HepG2 (cell line): ENCODE data around the gene SESN3. TPM values are rescaled to one million over a fixed set of nuclear protein-coding genes. Genes with fewer than 3 reads are reported as not detected.

Experiments used
- ATAC-seq: fragments of 200-7000 bp; cut with Tn5 transposase; 3 replicates; pipeline ENCODE4 v1.9.1; 2020; ENCODE audit warnings: mild to moderate bottlenecking, moderate library complexity
- BruUV-seq: library from RNA; stranded (reverse); fragments of 400-500 nt; replicated peaks from 2 replicates; lab custom pipeline; 2021; lab: Mats Ljungman, UMichigan
- CTCF ChIA-PET: fragments of 300-600 bp; formaldehyde crosslinking; extraction: SDS; loops from one replicate; lab custom pipeline; 2021; ENCODE audit warnings: low total read pairs, inconsistent platforms, low intra/inter-chr PET ratio; lab: Yijun Ruan, JAX
- POLR2A ChIA-PET: fragments of 350-600 bp; sonication (Branson Sonifier 250); formaldehyde crosslinking; loops from one replicate; lab custom pipeline; 2020; ENCODE audit warnings: antibody characterized with exemption, inconsistent platforms; lab: Yijun Ruan, JAX
- DNase-seq: peaks from one replicate; pipeline ENCODE4 v3.0.0-alpha.2; 2015; ENCODE audit warnings: low spot score
- FAIRE-seq: peaks from 3 replicates; lab custom pipeline; 2011; peaks lifted over from hg19 to GRCh38; lab: Jason Lieb, UNC
- H2AFZ ChIP-seq: one replicate; pipeline ENCODE4 v1.6.1; 2011; ENCODE audit warnings: low read length, inconsistent platforms
- H3K27ac ChIP-seq: fragments of 300-600 bp; 3 replicates; pipeline ENCODE4 v1.8.0; 2011; ENCODE audit warnings: mixed run types, mild to moderate bottlenecking, mixed read lengths, low read length, inconsistent platforms; ENCODE audit not compliant: insufficient read depth; ENCODE audit errors: extremely low read length
- H3K27me3 ChIP-seq, 2 experiments: fragments of 200-600 bp in 1 of 2; 2 replicates in 1 of 2; 3 replicates in 1 of 2; pipeline versions ENCODE4 v1.6.0 to v1.8.0; 2011; ENCODE audit warnings: low read length in 2 of 2, mild to moderate bottlenecking in 2 of 2, moderate library complexity in 2 of 2, inconsistent platforms in 1 of 2; ENCODE audit not compliant: insufficient read depth in 2 of 2, control insufficient read depth in 1 of 2
- H3K36me3 ChIP-seq, 2 experiments: fragments of 200-600 bp in 1 of 2; replicated peaks in 1 of 2; 2 replicates in 1 of 2; 3 replicates in 1 of 2; pipeline versions ENCODE4 v1.5.1 to v1.8.0; 2011; ENCODE audit warnings: low read length in 2 of 2, inconsistent platforms in 1 of 2; ENCODE audit not compliant: insufficient read depth in 2 of 2, control insufficient read depth in 1 of 2
- H3K4me1 ChIP-seq: 2 replicates; pipeline ENCODE4 v1.5.1; 2012; ENCODE audit warnings: low read length, inconsistent platforms; ENCODE audit not compliant: insufficient read depth
- H3K4me2 ChIP-seq: 2 replicates; pipeline ENCODE4 v1.6.0; 2011; ENCODE audit warnings: low read depth, low read length, inconsistent platforms
- H3K4me3 ChIP-seq, 3 experiments: fragments of 200-600 bp in 1 of 3; sonication (generic), shearing (Covaris generic) in 1 of 3; replicated peaks in 1 of 3; 2 replicates each; pipeline ENCODE4 v1.5.1; 2011 to 2016; ENCODE audit warnings: low read length in 3 of 3, inconsistent platforms in 2 of 3, low read depth in 2 of 3, mild to moderate bottlenecking in 2 of 3, control low read depth in 1 of 3, mixed read lengths in 1 of 3; ENCODE audit not compliant: insufficient read depth in 1 of 3
- H3K79me2 ChIP-seq: one replicate; pipeline ENCODE4 v1.6.1; 2011; ENCODE audit warnings: low read length, inconsistent platforms; ENCODE audit not compliant: insufficient read depth
- H3K9ac ChIP-seq: 2 replicates; pipeline ENCODE4 v1.6.0; 2011; ENCODE audit warnings: mild to moderate bottlenecking, low read depth, low read length, inconsistent platforms; ENCODE audit not compliant: insufficient read depth
- H3K9me3 ChIP-seq: 2 replicates; pipeline ENCODE4 v1.5.1; 2012; ENCODE audit warnings: mild to moderate bottlenecking, low read length
- H4K20me1 ChIP-seq: 2 replicates; pipeline ENCODE4 v1.6.0; 2011; ENCODE audit warnings: inconsistent platforms, mild to moderate bottlenecking, low read length, moderate library complexity; ENCODE audit not compliant: insufficient read depth
- EZH2 ChIP-seq: conservative IDR thresholded peaks from 2 replicates; pipeline ENCODE4 v1.6.1; 2012; ENCODE audit warnings: mild to moderate bottlenecking, low read depth, low read length, moderate library complexity
- NCOA2 ChIP-seq: sonication (generic); formaldehyde crosslinking; IDR thresholded peaks from 2 replicates; pipeline ENCODE4 v1.8.0; 2022; ENCODE audit warnings: inconsistent platforms
- POLR2A ChIP-seq, 2 experiments: IDR thresholded peaks; 2 replicates each; pipeline ENCODE4 v1.6.1; 2011; ENCODE audit warnings: low read depth in 2 of 2, low read length in 2 of 2, mild to moderate bottlenecking in 1 of 2, moderate library complexity in 1 of 2; ENCODE audit not compliant: insufficient read depth in 1 of 2
- RFXAP ChIP-seq: sonication (generic); formaldehyde crosslinking; IDR thresholded peaks from 2 replicates; pipeline ENCODE4 v1.4.0; 2020; ENCODE audit warnings: missing genetic modification reagents, borderline replicate concordance
- TEAD2 ChIP-seq: sonication (generic); formaldehyde crosslinking; IDR thresholded peaks from 2 replicates; pipeline ENCODE4 v1.9.0; 2021; ENCODE audit warnings: missing genetic modification reagents
- TRIM24 ChIP-seq: sonication (generic); formaldehyde crosslinking; IDR thresholded peaks from 2 replicates; pipeline ENCODE4 v1.8.0; 2022; ENCODE audit warnings: mild to moderate bottlenecking, missing genetic modification reagents
- ZNF431 ChIP-seq: sonication (generic); formaldehyde crosslinking; IDR thresholded peaks from 2 replicates; pipeline ENCODE4 v1.9.0; 2022; ENCODE audit warnings: missing genetic modification reagents, low read depth, mild to moderate bottlenecking, borderline replicate concordance
- ZSCAN22 ChIP-seq: sonication (generic); formaldehyde crosslinking; IDR thresholded peaks from 2 replicates; pipeline ENCODE4 v1.4.0; 2020; ENCODE audit warnings: mild to moderate bottlenecking, missing genetic modification reagents
- WGBS: methylation state at CpG from one replicate; pipeline ENCODE4 v1.1.6; 2017; ENCODE audit warnings: low lambda C conversion rate; 5-methylcytosine and 5-hydroxymethylcytosine counted together
- in situ Hi-C: cut with HindIII; loops from 2 replicates; pipeline ENCODE4 v1.10.0; 2017; ENCODE audit warnings: low pct_unique_long_range_greater_than_20kb; ENCODE audit not compliant: extremely low pct_ligation_motif_present
- intact Hi-C: fragments of 100-400 bp; cut with micrococcal nuclease; formaldehyde crosslinking; loops from one replicate; pipeline ENCODE4 v1.10.0; 2022; ENCODE audit not compliant: unreplicated experiment
- polyA plus RNA-seq, 8 experiments: library from polyadenylated mRNA; depleted of rRNA in 3 of 8; stranded (reverse) in 7 of 8; unstranded in 1 of 8; fragments of >200 nt; fragmentation: Illumina TruSeq in 4 of 8; extraction: Trizol in 4 of 8; gene quantifications; 2 replicates each; pipeline versions ENCODE4 v1.2.1 to v1.2.3, GENCODE V29; 2011 to 2016; ENCODE audit warnings: low read depth in 4 of 8, missing spikeins in 1 of 8, mixed read lengths in 1 of 8; ENCODE audit not compliant: insufficient read depth in 1 of 8
- total RNA-seq, 5 experiments: library from RNA; depleted of rRNA; stranded (reverse); fragments of >200 nt; fragmentation: Illumina TruSeq; extraction: Trizol; gene quantifications; 2 replicates each; pipeline ENCODE4 v1.2.3, GENCODE V29; 2016; ENCODE audit warnings: low read depth in 1 of 5
- TF ChIP-seq, protein P1 (sequence below): sonication (generic); formaldehyde crosslinking; IDR thresholded peaks from 2 replicates; pipeline ENCODE4 v1.4.0; 2020; ENCODE audit warnings: mild to moderate bottlenecking, missing genetic modification reagents
- TF ChIP-seq, protein P2 (sequence below): sonication (generic); formaldehyde crosslinking; IDR thresholded peaks from 2 replicates; pipeline ENCODE4 v1.4.0; 2020; ENCODE audit warnings: mild to moderate bottlenecking, missing genetic modification reagents, borderline replicate concordance

The SESN3 gene
- total and polyA plus RNA-seq, 2 of the 13 experiments (the other 11 are each of a cell fraction or from before 2014, with no cell fraction given) = 0.53 to 0.86 TPM

DNA sequence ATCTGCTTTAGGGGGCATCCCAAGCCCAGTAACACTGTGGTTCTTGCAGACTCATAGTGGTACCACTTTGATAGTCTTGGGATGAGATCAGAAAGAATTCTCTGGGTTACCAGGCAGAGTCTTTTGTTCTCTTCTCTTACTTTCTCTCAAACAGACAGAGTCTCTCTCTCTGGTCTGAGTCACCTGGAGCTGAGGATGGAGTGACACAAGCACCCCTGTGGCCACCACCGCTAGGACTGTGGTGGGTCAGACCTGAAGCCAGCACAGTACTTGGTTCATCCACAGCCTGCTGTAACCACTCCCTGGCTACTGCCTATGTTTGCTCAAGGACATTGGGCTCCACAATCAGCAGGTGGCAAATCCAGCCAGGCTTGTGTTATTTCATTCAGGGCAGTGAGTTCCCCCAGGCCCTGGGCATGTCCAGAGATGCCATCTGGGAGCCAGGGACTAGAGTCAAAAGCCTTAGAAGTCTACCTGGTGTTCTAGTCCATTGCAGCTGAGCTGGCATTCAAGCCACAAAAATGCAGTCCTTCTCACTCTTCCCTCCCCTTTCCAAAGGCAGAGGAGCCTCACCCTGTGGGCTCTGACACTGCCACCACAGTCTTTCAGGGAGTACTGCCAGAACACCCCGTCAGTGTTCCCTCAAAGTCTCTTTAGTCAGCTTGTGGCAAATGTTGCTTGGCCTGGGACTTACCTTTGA lies 111.5 kb downstream of the SESN3 start:
- no peaks in the 10 kb centered on the region for H3K27me3 ChIP-seq
- H4K20me1 ChIP-seq = no peaks in the 10 kb centered on the region
- TF ChIP-seq RFXAP (no peak), TEAD2 (no peak), EZH2 (no peak), NCOA2 (CRISPR knock-in tag) (no peak), POLR2A (IDR thresholded peaks at IDR 0.05; ENCODE audit: insufficient read depth in 1 of 2, low read depth in 2 of 2, low read length in 2 of 2) (no peak), TRIM24 (no peak), ZSCAN22 (no peak), ZNF431 (CRISPR knock-in tag) (no peak)
- TF ChIP-seq, protein P1, sequence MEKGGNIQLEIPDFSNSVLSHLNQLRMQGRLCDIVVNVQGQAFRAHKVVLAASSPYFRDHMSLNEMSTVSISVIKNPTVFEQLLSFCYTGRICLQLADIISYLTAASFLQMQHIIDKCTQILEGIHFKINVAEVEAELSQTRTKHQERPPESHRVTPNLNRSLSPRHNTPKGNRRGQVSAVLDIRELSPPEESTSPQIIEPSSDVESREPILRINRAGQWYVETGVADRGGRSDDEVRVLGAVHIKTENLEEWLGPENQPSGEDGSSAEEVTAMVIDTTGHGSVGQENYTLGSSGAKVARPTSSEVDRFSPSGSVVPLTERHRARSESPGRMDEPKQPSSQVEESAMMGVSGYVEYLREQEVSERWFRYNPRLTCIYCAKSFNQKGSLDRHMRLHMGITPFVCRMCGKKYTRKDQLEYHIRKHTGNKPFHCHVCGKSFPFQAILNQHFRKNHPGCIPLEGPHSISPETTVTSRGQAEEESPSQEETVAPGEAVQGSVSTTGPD = no peak
- TF ChIP-seq, protein P2, sequence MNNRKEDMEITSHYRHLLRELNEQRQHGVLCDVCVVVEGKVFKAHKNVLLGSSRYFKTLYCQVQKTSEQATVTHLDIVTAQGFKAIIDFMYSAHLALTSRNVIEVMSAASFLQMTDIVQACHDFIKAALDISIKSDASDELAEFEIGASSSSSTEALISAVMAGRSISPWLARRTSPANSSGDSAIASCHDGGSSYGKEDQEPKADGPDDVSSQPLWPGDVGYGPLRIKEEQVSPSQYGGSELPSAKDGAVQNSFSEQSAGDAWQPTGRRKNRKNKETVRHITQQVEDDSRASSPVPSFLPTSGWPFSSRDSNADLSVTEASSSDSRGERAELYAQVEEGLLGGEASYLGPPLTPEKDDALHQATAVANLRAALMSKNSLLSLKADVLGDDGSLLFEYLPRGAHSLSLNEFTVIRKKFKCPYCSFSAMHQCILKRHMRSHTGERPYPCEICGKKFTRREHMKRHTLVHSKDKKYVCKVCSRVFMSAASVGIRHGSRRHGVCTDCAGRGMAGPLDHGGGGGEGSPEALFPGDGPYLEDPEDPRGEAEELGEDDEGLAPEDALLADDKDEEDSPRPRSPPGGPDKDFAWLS (CRISPR knock-in tag) = no peak
- ATAC-seq = no peak
- H2AFZ ChIP-seq = no peak overlapping the region
- H3K9ac ChIP-seq = no peak overlapping the region
- no peak overlapping the region for H3K4me3 ChIP-seq
- H3K4me1 ChIP-seq = no peaks in the 10 kb centered on the region
- peak; percentile 10 for DNase-seq
- H3K9me3 ChIP-seq = no peaks in the 10 kb centered on the region
- no peak overlapping the region for H3K4me2 ChIP-seq
- H3K27ac ChIP-seq = no peak overlapping the region
- BruUV-seq = no TSS peak
- no peaks in the 10 kb centered on the region for H3K79me2 ChIP-seq
- intact Hi-C loops (no loop called here), in situ Hi-C loops (no loop called here)
- 54% methylated on average over 2 of the region's 2 CpGs for WGBS
- POLR2A ChIA-PET = no interaction called here
- no peak for FAIRE-seq
- H3K36me3 ChIP-seq = no peaks in the 10 kb centered on the region
- CTCF ChIA-PET = no interaction called here
